Measurements from ENCODE around the gene ZNF33B.

The ZNF33B gene

DNA sequence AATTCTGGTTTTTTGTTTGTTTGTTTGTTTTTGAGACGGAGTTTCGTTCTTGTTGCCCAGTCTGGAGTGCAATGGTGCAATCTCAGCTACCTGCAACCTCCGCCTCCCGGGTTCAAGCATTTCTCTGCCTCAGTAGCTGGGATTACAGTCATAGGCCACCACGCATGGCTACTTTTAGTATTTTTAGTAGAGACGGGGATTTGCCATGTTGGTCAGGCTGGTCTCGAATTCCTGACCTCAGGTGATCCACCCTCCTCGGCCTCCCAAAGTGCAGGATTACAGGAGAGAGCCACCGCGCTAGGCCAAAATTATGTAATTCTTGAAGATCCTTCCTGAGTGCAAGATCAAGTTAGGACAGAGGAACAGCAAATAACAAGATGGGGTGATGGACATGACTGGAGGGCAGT, 719 bp downstream of the ZNF33B start:
- H3K27me3 ChIP-seq (ENCODE audit: insufficient read depth, poor library complexity, severe bottlenecking): no peaks in the 10 kb centered on the region
- peak overlapping the region; percentile 81 for H3K4me3 ChIP-seq (replicated peaks; ENCODE audit: insufficient read depth, low read length)
- TF ChIP-seq SPI1 (IDR thresholded peaks at IDR 0.05; ENCODE audit: borderline replicate concordance, low read depth) (no peak), POLR2AphosphoS5 (IDR thresholded peaks at IDR 0.05; ENCODE audit: low read depth) (no peak), GABPA (IDR thresholded peaks at IDR 0.05; ENCODE audit: low read depth) (no peak)
- TF ChIP-seq, protein P1, sequence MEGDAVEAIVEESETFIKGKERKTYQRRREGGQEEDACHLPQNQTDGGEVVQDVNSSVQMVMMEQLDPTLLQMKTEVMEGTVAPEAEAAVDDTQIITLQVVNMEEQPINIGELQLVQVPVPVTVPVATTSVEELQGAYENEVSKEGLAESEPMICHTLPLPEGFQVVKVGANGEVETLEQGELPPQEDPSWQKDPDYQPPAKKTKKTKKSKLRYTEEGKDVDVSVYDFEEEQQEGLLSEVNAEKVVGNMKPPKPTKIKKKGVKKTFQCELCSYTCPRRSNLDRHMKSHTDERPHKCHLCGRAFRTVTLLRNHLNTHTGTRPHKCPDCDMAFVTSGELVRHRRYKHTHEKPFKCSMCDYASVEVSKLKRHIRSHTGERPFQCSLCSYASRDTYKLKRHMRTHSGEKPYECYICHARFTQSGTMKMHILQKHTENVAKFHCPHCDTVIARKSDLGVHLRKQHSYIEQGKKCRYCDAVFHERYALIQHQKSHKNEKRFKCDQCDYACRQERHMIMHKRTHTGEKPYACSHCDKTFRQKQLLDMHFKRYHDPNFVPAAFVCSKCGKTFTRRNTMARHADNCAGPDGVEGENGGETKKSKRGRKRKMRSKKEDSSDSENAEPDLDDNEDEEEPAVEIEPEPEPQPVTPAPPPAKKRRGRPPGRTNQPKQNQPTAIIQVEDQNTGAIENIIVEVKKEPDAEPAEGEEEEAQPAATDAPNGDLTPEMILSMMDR (IDR thresholded peaks at IDR 0.05; ENCODE audit: insufficient read depth, low read length): no peak
- TF ChIP-seq, protein P2, sequence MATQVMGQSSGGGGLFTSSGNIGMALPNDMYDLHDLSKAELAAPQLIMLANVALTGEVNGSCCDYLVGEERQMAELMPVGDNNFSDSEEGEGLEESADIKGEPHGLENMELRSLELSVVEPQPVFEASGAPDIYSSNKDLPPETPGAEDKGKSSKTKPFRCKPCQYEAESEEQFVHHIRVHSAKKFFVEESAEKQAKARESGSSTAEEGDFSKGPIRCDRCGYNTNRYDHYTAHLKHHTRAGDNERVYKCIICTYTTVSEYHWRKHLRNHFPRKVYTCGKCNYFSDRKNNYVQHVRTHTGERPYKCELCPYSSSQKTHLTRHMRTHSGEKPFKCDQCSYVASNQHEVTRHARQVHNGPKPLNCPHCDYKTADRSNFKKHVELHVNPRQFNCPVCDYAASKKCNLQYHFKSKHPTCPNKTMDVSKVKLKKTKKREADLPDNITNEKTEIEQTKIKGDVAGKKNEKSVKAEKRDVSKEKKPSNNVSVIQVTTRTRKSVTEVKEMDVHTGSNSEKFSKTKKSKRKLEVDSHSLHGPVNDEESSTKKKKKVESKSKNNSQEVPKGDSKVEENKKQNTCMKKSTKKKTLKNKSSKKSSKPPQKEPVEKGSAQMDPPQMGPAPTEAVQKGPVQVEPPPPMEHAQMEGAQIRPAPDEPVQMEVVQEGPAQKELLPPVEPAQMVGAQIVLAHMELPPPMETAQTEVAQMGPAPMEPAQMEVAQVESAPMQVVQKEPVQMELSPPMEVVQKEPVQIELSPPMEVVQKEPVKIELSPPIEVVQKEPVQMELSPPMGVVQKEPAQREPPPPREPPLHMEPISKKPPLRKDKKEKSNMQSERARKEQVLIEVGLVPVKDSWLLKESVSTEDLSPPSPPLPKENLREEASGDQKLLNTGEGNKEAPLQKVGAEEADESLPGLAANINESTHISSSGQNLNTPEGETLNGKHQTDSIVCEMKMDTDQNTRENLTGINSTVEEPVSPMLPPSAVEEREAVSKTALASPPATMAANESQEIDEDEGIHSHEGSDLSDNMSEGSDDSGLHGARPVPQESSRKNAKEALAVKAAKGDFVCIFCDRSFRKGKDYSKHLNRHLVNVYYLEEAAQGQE (IDR thresholded peaks at IDR 0.05; ENCODE audit: insufficient replicate concordance, low read depth): no peak
- no peak for DNase-seq (ENCODE audit: low read depth in 1 of 2, low spot score in 1 of 2)
- H3K27ac ChIP-seq (replicated peaks): peak overlapping the region; percentile 94

DNA sequence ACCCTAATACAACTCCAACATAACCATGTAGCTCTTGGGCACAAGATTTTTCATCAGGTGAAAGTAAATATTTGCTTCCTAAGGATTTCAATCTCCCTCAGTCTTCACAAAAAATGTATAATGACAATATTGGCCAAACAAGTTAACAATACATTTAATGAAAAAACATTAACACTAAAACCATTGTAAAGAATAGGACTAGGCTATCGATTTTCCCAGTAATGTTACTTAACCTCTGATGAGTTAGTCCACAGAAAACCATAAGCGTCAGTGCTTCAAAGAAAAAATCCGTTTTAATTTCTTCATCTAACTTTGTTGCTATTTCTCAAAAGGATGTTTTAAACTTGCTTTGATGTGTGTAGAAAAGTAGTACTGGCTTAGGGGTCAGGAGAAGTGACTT, 1.2 kb downstream of the ZNF33B start:
- peak overlapping the region; percentile 81 for H3K4me3 ChIP-seq (replicated peaks; ENCODE audit: insufficient read depth, low read length)
- TF ChIP-seq, protein P1 (IDR thresholded peaks at IDR 0.05; ENCODE audit: insufficient read depth, low read length): no peak
- TF ChIP-seq, protein P2 (IDR thresholded peaks at IDR 0.05; ENCODE audit: insufficient replicate concordance, low read depth): no peak
- TF ChIP-seq POLR2AphosphoS5 (IDR thresholded peaks at IDR 0.05; ENCODE audit: low read depth): no peak
- TF ChIP-seq SPI1 (IDR thresholded peaks at IDR 0.05; ENCODE audit: borderline replicate concordance, low read depth): no peak
- TF ChIP-seq GABPA (IDR thresholded peaks at IDR 0.05; ENCODE audit: low read depth): no peak
- peak overlapping the region; percentile 94 for H3K27ac ChIP-seq (replicated peaks)
- no peak for DNase-seq (ENCODE audit: low read depth in 1 of 2, low spot score in 1 of 2)
- no peaks in the 10 kb centered on the region for H3K27me3 ChIP-seq (ENCODE audit: insufficient read depth, poor library complexity, severe bottlenecking)

DNA sequence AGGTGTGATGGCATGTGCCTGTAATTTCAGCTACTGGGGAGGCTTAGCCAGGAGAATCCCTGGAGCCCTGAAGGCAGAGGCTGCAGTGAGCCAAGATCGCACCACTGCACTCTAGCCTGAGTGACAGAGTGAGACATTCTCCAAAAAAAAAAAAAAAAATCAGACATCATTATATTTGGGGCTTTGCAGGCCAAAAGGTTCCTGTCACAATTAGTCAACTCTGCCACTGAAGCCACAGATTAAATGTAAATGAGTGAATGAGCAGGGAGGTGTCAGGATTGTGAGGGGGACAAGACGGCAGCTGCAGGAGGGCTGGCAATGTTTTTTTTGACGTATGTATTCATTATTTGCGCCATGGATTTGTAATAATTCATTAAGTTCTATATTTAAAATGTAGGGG, 3.3 kb downstream of the ZNF33B start:
- no peak for TF ChIP-seq SPI1 (IDR thresholded peaks at IDR 0.05; ENCODE audit: borderline replicate concordance, low read depth)
- TF ChIP-seq, protein P1 (IDR thresholded peaks at IDR 0.05; ENCODE audit: insufficient read depth, low read length): no peak
- TF ChIP-seq POLR2AphosphoS5 (IDR thresholded peaks at IDR 0.05; ENCODE audit: low read depth): no peak
- no peak for TF ChIP-seq GABPA (IDR thresholded peaks at IDR 0.05; ENCODE audit: low read depth)
- no peak overlapping the region for H3K27ac ChIP-seq (replicated peaks)
- H3K27me3 ChIP-seq (ENCODE audit: insufficient read depth, poor library complexity, severe bottlenecking): no peaks in the 10 kb centered on the region
- no peak for DNase-seq (ENCODE audit: low read depth in 1 of 2, low spot score in 1 of 2)
- H3K4me3 ChIP-seq (replicated peaks; ENCODE audit: insufficient read depth, low read length): no peak overlapping the region

DNA sequence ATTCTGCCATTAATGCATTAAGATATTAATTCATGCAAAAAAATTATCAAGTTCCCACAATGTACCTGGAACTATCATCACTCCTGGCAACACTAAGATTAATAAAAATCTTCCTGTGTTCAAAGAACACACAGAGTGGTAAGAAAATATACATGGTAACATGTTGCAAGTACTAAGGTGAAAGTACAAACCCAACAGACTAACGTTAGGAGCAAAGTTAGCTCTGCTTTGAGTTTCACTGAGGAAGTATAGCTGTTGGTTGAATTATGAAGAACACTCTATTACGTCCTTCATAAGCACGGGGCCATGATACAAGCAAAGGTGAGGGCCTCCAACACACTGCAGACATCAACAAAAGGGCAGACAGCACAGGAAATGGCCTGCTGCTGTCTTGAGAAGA, 5.8 kb downstream of the ZNF33B start:
- Histone ChIP-seq H3K27me3 (ENCODE audit: insufficient read depth, poor library complexity, severe bottlenecking) (no peaks in the 10 kb centered on the region), H3K27ac (replicated peaks) (no peak overlapping the region), H3K4me3 (replicated peaks; ENCODE audit: insufficient read depth, low read length) (no peak overlapping the region)
- TF ChIP-seq GABPA (IDR thresholded peaks at IDR 0.05; ENCODE audit: low read depth) (no peak), SPI1 (IDR thresholded peaks at IDR 0.05; ENCODE audit: borderline replicate concordance, low read depth) (no peak), POLR2AphosphoS5 (IDR thresholded peaks at IDR 0.05; ENCODE audit: low read depth) (no peak)
- TF ChIP-seq, protein P1 (IDR thresholded peaks at IDR 0.05; ENCODE audit: insufficient read depth, low read length): no peak
- TF ChIP-seq, protein P2 (IDR thresholded peaks at IDR 0.05; ENCODE audit: insufficient replicate concordance, low read depth): no peak
- no peak for DNase-seq (ENCODE audit: low read depth in 1 of 2, low spot score in 1 of 2)
